ENCODE measurements around the gene SESN3. TPM values are rescaled to one million over a fixed set of nuclear protein-coding genes. Genes with fewer than 3 reads are reported as not detected.

SESN3 gene
- total RNA-seq, 6 experiments from 2014 or later: 2.8 to 8.8 (median 5.5) TPM

GRCh38 chr11:95134491-95134890 lies 96.5 kb downstream of the SESN3 start:
- H3K36me3 ChIP-seq: no peaks in the 10 kb centered on the region
- DNase-seq: no peak
- no peak overlapping the region for H3K4me3 ChIP-seq
- no peak overlapping the region for H3K27ac ChIP-seq
- no peaks in the 10 kb centered on the region for H3K9me3 ChIP-seq
- intact Hi-C loops (cut with DNase I): no loop called here
- ATAC-seq: peak; percentile 14 to 52 (median 35)
- TF ChIP-seq POLR2A (IDR thresholded peaks at IDR 0.05): no peak
- no peak for TF ChIP-seq CTCF (IDR thresholded peaks at IDR 0.05)
- no peaks in the 10 kb centered on the region for H3K4me1 ChIP-seq
- no peaks in the 10 kb centered on the region for H3K27me3 ChIP-seq
- 62% methylated on average over 4 of the region's 5 CpGs for WGBS (ENCODE audit: insufficient coverage, low coverage, low lambda C conversion rate, missing lambda C conversion rate)

GRCh38 chr11:95132956-95133355 lies 98.0 kb downstream of the SESN3 start:
- Histone ChIP-seq H3K36me3 (no peaks in the 10 kb centered on the region), H3K27me3 (no peaks in the 10 kb centered on the region), H3K9me3 (no peaks in the 10 kb centered on the region), H3K4me1 (no peaks in the 10 kb centered on the region), H3K27ac (no peak overlapping the region), H3K4me3 (no peak overlapping the region)
- ATAC-seq (peak in 1 of 4 donors; percentile 65), DNase-seq (no peak)
- intact Hi-C loops (cut with DNase I): no loop called here
- 36% methylated on average over 2 of the region's 2 CpGs for WGBS (ENCODE audit: insufficient coverage, low coverage, low lambda C conversion rate, missing lambda C conversion rate)
- TF ChIP-seq POLR2A (IDR thresholded peaks at IDR 0.05) (no peak), CTCF (IDR thresholded peaks at IDR 0.05) (no peak)

- intact Hi-C loops (cut with DNase I): no loop called here
- H3K9me3 ChIP-seq: no peaks in the 10 kb centered on the region
- TF ChIP-seq POLR2A (IDR thresholded peaks at IDR 0.05) (no peak), CTCF (IDR thresholded peaks at IDR 0.05) (no peak)
- H3K4me1 ChIP-seq: no peaks in the 10 kb centered on the region
- no peaks in the 10 kb centered on the region for H3K36me3 ChIP-seq
- WGBS (ENCODE audit: insufficient coverage, low coverage, low lambda C conversion rate, missing lambda C conversion rate): 45% methylated on average over 2 of the region's 3 CpGs
- no peak overlapping the region for H3K27ac ChIP-seq
- no peak overlapping the region for H3K4me3 ChIP-seq
- no peaks in the 10 kb centered on the region for H3K27me3 ChIP-seq
- ATAC-seq: no peak
- DNase-seq: no peak
These were observed 102.4 kb downstream of the SESN3 start for GRCh38 chr11:95128602-95129001.

GRCh38 chr11:95123556-95123955 lies 107.4 kb downstream of the SESN3 start:
- TF ChIP-seq CTCF (IDR thresholded peaks at IDR 0.05): no peak
- Histone ChIP-seq H3K4me3 (no peak overlapping the region), H3K27ac (no peak overlapping the region), H3K27me3 (no peaks in the 10 kb centered on the region), H3K4me1 (no peaks in the 10 kb centered on the region), H3K9me3 (no peaks in the 10 kb centered on the region), H3K36me3 (no peaks in the 10 kb centered on the region)
- DNase-seq (no peak), ATAC-seq (no peak)
- intact Hi-C loops (cut with DNase I): no loop called here
- 38% methylated on average over 1 of the region's 3 CpGs for whole genome bisulfite sequencing (ENCODE audit: insufficient coverage, low coverage, low lambda C conversion rate, missing lambda C conversion rate)

GRCh38 chr11:95121698-95122097 lies 109.3 kb downstream of the SESN3 start:
- intact Hi-C loops (cut with DNase I): no loop called here
- ATAC-seq (no peak), DNase-seq (no peak)
- Histone ChIP-seq H3K27me3 (no peaks in the 10 kb centered on the region), H3K9me3 (no peaks in the 10 kb centered on the region), H3K27ac (no peak overlapping the region), H3K4me3 (no peak overlapping the region), H3K4me1 (no peaks in the 10 kb centered on the region), H3K36me3 (no peaks in the 10 kb centered on the region)
- TF ChIP-seq CTCF (IDR thresholded peaks at IDR 0.05): no peak
- no peak for TF ChIP-seq POLR2A (IDR thresholded peaks at IDR 0.05)
- 93% methylated on average over 1 of the region's 1 CpG for WGBS (ENCODE audit: insufficient coverage, low coverage, low lambda C conversion rate, missing lambda C conversion rate)

All from right lobe of liver (tissue), 6 donors.